Urinary bladder (tissue), 4 donors: Measurements from ENCODE around the gene TINAGL1. TPM values are rescaled to one million over a fixed set of nuclear protein-coding genes. Genes with fewer than 3 reads are reported as not detected.

Source experiments
- DNase-seq: peaks from one replicate; pipeline ENCODE4 v3.0.0-alpha.2; 2015; ENCODE audit errors: extremely low spot score
- H3K27ac ChIP-seq: one replicate; pipeline ENCODE4 v1.5.1; 2013; ENCODE audit warnings: low read depth, mild to moderate bottlenecking, moderate library complexity
- H3K36me3 ChIP-seq: one replicate; pipeline ENCODE4 v1.6.1; 2013; ENCODE audit warnings: mild to moderate bottlenecking, moderate library complexity; ENCODE audit not compliant: insufficient read depth
- H3K4me1 ChIP-seq: one replicate; pipeline ENCODE4 v1.6.1; 2013; ENCODE audit warnings: mild to moderate bottlenecking, moderate library complexity; ENCODE audit not compliant: insufficient read depth
- H3K4me3 ChIP-seq: one replicate; pipeline ENCODE4 v1.5.1; 2013; ENCODE audit warnings: low read depth, low read length
- WGBS: extraction: QIAGEN DNeasy Blood & Tissue Kit; methylation state at CpG from one replicate; pipeline ENCODE4 v1.1.7; 2013; 5-methylcytosine and 5-hydroxymethylcytosine counted together
- polyA plus RNA-seq: library from polyadenylated mRNA; stranded (reverse); fragments of 200-250 nt; gene quantifications from one replicate; pipeline ENCODE4 v1.2.3, GENCODE V29; 2013
- total RNA-seq: library from RNA; depleted of rRNA; stranded (reverse); fragments of >200 nt; gene quantifications from one replicate; pipeline ENCODE4 v1.2.3, GENCODE V29; 2014
- donor health status: healthy with polysubstance abuse.
- donor health status: healthy.

The TINAGL1 gene
- total and polyA plus RNA-seq, 2 donors = 94.1 to 155 TPM

DNA sequence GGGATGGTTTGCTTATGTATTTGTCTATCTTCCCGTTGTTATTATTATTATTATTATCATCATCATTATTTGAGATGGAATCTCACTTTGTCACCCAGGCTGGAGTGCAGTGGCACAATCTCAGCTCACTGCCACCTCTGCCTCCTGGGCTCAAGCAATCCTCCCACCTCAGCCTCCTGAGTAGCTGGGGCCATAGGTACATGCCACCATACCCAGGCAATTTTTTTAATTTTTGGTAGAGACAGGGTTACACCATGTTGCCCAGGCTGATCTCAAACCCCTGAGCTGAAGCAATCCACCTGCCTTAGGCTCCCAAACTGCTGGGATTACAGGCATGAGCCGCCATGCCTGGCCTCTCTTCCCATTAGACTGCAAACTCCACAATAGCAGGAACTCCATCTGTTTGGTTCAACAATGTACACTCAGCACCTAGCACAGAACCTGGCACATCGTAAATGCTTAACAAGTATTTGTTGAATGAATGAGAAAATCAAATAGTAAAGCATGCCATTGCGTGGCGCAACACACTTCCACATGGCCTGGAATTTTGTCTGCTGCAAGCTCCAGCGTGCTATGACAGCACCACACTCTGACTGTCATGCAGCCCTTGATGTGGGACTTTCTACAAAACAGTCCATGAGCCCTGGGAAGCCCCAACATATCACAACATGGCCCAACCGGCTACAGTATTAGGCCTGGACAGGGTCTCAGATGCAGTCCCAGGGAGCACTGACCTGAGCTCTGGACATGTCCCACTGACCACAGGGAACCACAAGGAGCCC, 3.8 kb upstream of the TINAGL1 start:
- Histone ChIP-seq H3K27ac (no peak overlapping the region), H3K4me1 (no peaks in the 10 kb centered on the region), H3K36me3 (no peaks in the 10 kb centered on the region), H3K4me3 (no peak overlapping the region)
- DNase-seq = no peak
- 77% methylated on average over 7 of the region's 7 CpGs for WGBS

- Histone ChIP-seq H3K4me1 (no peaks in the 10 kb centered on the region), H3K36me3 (no peaks in the 10 kb centered on the region), H3K4me3 (no peak overlapping the region), H3K27ac (peak overlapping the region; percentile 87)
- 86% methylated on average over 8 of the region's 8 CpGs for WGBS
- no peak for DNase-seq
Observed at GRCh38 chr1:31573261-31573660, 3.1 kb upstream of the TINAGL1 start.

GRCh38 chr1:31574749-31575368, 1.5 kb upstream of the TINAGL1 start:
- no peak for DNase-seq
- peak overlapping the region; percentile 18 for H3K27ac ChIP-seq
- WGBS = 49% methylated on average over 10 of the region's 10 CpGs
- H3K36me3 ChIP-seq = no peaks in the 10 kb centered on the region
- H3K4me1 ChIP-seq = no peaks in the 10 kb centered on the region
- H3K4me3 ChIP-seq = no peak overlapping the region

- H3K27ac ChIP-seq = peak overlapping the region; percentile 65
- peak overlapping the region; percentile 50 for H3K4me3 ChIP-seq
- H3K4me1 ChIP-seq = no peaks in the 10 kb centered on the region
- DNase-seq = no peak
- no peaks in the 10 kb centered on the region for H3K36me3 ChIP-seq
- WGBS = 68% methylated on average over 11 of the region's 11 CpGs
Observed at GRCh38 chr1:31575369-31576140, 760 bp upstream of the TINAGL1 start.

DNA sequence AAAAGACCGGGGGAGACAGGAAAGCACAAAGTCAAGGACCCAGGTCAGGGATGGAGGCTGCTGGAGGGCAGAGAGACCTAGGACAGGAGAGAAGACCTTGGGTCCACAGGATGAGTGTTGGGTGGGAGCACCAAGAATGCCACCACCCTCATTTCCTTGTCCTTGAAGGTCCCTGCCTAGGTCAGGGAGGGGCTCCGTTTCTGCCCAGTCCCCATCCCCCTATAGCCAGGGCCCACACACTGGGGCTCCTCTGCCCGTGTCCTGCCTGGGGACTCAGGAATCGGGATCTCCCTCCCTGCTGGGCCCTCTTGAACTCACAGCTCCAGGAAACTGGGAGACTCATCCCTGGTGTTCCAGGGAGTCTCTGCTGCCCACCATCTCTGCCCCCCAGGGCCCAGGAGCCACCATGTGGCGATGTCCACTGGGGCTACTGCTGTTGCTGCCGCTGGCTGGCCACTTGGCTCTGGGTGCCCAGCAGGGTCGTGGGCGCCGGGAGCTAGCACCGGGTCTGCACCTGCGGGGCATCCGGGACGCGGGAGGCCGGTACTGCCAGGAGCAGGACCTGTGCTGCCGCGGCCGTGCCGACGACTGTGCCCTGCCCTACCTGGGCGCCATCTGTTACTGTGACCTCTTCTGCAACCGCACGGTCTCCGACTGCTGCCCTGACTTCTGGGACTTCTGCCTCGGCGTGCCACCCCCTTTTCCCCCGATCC, 584 bp downstream of the TINAGL1 start:
- 50% methylated on average over 27 of the region's 27 CpGs for WGBS
- H3K4me1 ChIP-seq = no peaks in the 10 kb centered on the region
- H3K36me3 ChIP-seq = no peaks in the 10 kb centered on the region
- peak overlapping the region; percentile 71 for H3K27ac ChIP-seq
- peak overlapping the region; percentile 50 for H3K4me3 ChIP-seq
- no peak for DNase-seq

GRCh38 chr1:31577515-31578192, 1.3 kb downstream of the TINAGL1 start:
- Histone ChIP-seq H3K36me3 (no peaks in the 10 kb centered on the region), H3K4me3 (peak overlapping the region; percentile 50), H3K4me1 (no peaks in the 10 kb centered on the region), H3K27ac (peak overlapping the region; percentile 34)
- WGBS = 37% methylated on average over 6 of the region's 6 CpGs
- no peak for DNase-seq

GRCh38 chr1:31579374-31579773, 3.1 kb downstream of the TINAGL1 start:
- no peaks in the 10 kb centered on the region for H3K4me1 ChIP-seq
- no peaks in the 10 kb centered on the region for H3K36me3 ChIP-seq
- DNase-seq = no peak
- no peak overlapping the region for H3K4me3 ChIP-seq
- H3K27ac ChIP-seq = peak overlapping the region; percentile 3
- 40% methylated on average over 5 of the region's 5 CpGs for WGBS

- no peak for DNase-seq
- no peak overlapping the region for H3K4me3 ChIP-seq
- no peaks in the 10 kb centered on the region for H3K36me3 ChIP-seq
- H3K4me1 ChIP-seq = no peaks in the 10 kb centered on the region
- H3K27ac ChIP-seq = no peak overlapping the region
- 27% methylated on average over 5 of the region's 5 CpGs for WGBS
Observed at GRCh38 chr1:31580513-31580870, 4.2 kb downstream of the TINAGL1 start.

DNA sequence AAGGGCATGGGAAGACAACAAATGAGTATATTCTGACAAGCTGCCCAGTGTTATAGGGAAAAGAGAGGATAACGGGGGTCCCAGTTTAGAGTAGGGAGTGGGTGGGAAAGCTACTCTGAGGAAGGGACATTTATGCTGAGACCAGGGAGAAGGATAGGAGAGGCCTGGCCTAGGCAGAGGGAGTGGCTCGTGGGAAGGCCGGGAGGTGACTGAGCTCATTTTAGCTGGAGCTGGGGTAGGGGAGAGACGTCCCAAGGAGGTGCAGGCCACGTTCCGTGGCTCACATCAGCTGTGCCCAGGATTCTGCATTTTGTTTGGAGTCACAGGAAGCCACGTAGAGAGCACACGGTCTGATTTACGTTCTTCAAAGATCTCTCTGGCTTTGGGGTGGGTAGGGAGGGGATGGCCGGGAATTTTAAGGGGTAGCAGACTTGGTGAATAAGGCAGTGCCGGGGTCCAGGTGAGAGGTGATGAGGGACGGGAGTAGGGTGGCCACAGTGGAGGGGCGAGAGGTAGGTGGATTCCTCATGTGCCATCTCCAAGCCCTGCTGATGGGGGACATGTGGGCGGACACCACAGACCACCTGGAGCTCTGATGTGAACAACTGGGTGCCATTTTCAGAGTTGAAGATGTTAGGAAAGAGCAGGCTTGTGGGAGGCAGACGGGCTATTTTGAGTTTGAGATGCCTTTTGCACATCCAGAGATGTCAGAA, 4.7 kb downstream of the TINAGL1 start:
- Histone ChIP-seq H3K27ac (no peak overlapping the region), H3K36me3 (no peaks in the 10 kb centered on the region), H3K4me1 (no peaks in the 10 kb centered on the region), H3K4me3 (no peak overlapping the region)
- WGBS = 56% methylated on average over 15 of the region's 15 CpGs
- no peak for DNase-seq

DNA sequence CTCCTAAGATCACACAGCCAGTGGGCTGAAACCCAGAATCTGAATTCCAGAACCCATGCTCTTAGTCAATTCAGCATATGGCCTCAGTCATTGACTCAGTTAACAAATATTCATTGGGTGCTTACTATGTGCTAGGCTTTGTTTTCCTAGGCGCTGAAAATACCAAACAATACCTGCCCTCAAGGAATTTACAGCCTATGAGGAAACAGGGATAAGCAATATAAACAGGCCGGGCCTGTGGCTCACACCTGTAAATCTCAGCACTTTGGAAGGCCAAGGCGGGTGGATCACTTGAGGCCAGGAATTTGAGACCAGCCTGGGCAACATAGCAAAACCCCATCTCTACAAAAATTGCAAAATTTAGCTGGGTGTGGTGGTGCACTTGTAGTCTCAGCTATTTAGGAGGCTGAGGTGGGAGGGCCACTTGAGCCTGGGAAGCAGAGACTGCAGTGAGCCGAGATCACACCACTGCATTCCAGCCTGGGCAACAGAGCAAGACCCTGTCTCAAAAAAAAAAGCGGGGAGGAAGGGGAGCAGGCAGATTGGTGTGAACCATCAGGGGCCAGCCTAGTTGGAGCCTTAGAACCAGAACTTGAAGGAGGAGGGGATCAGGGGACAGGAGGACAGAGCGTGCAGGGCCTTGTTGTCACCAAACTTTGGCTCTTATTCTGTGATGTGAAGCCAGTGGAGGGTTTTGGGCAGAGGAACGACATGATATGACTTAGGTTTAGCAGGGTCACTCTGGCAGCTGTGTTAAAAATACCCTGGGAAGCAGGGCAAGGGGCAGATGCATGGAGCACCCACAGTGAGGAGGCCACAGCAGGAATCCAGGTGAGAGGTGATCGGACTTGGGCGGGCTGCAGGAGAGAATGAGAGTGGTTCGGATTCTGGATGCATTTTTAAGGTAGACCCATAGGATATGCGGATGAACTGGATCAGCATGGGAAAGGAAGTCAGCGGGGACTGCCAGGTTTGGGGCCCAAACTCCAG, 5.8 kb downstream of the TINAGL1 start:
- Histone ChIP-seq H3K4me3 (no peak overlapping the region), H3K36me3 (no peaks in the 10 kb centered on the region), H3K4me1 (no peaks in the 10 kb centered on the region), H3K27ac (no peak overlapping the region)
- no peak for DNase-seq
- WGBS = 78% methylated on average over 12 of the region's 12 CpGs

GRCh38 chr1:31583082-31583994, 7.0 kb downstream of the TINAGL1 start:
- no peak overlapping the region for H3K4me3 ChIP-seq
- no peaks in the 10 kb centered on the region for H3K4me1 ChIP-seq
- 69% methylated on average over 16 of the region's 16 CpGs for WGBS
- H3K27ac ChIP-seq = no peak overlapping the region
- H3K36me3 ChIP-seq = no peaks in the 10 kb centered on the region
- no peak for DNase-seq
